ENCODE data around the gene DIPK1C.

DIPK1C gene

DNA sequence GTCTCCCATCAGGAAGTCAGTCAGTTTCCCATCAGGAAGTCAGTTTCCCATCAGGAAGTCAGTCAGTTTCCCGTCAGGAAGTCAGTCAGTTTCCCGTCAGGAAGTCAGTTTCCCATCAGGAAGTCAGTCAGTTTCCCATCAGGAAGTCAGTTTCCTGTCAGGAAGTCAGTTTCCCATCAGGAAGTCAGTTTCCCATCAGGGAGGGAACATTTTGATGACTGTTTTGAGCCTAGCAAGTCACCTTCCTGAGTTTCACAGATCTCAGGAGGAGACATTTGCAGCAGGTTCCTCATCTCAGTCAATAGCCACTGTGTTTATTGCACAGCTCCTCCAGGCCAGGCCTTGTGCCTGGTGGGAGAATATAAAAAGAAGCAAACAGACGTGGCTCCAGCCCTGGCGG, 31.9 kb downstream of the DIPK1C start:
- Histone ChIP-seq H3K4me1 (ENCODE audit: control insufficient read depth, insufficient read depth, low read length) (no peaks in the 10 kb centered on the region), H3K27me3 (ENCODE audit: control insufficient read depth, insufficient read depth, low read length, poor library complexity, severe bottlenecking) (no peaks in the 10 kb centered on the region), H3K27ac (ENCODE audit: insufficient read depth, low read depth, low read length, poor library complexity, severe bottlenecking) (no peak overlapping the region), H3K9me3 (ENCODE audit: control insufficient read depth, low read length) (no peaks in the 10 kb centered on the region), H3K4me3 (ENCODE audit: insufficient read depth, low read depth, low read length) (no peak overlapping the region), H3K36me3 (ENCODE audit: control insufficient read depth, insufficient read depth, low read length) (no peaks in the 10 kb centered on the region)
- WGBS, 2 experiments: 89 to 93% methylated on average over 4 of the region's 4 CpGs

DNA sequence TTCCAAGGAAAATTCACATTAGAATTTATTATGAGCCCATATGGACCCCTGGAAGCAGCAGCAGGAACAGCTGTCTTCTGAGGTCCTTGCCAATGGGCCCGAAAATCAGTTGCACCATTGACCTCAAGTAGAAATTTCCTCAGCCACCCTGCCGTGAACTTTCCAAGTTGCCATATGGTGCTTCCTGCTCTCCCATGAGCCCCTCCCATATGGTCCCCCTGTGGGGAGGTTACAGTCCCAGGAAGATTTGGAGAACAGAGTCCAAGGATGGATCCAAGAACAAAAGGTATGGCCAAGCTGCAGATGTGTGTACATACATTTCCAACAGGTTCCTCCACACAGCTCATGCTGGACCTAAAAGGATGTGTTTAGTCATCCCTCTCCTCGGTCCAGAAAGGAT, 34.6 kb downstream of the DIPK1C start:
- H3K36me3 ChIP-seq (ENCODE audit: control insufficient read depth, insufficient read depth, low read length): no peaks in the 10 kb centered on the region
- no peak overlapping the region for H3K27ac ChIP-seq (ENCODE audit: insufficient read depth, low read depth, low read length, poor library complexity, severe bottlenecking)
- H3K4me3 ChIP-seq (ENCODE audit: insufficient read depth, low read depth, low read length): no peak overlapping the region
- WGBS, 2 experiments: 92 to 95% methylated on average over 2 to 3 of the region's 3 CpGs
- no peaks in the 10 kb centered on the region for H3K4me1 ChIP-seq (ENCODE audit: control insufficient read depth, insufficient read depth, low read length)
- H3K9me3 ChIP-seq (ENCODE audit: control insufficient read depth, low read length): no peaks in the 10 kb centered on the region
- no peaks in the 10 kb centered on the region for H3K27me3 ChIP-seq (ENCODE audit: control insufficient read depth, insufficient read depth, low read length, poor library complexity, severe bottlenecking)

DNA sequence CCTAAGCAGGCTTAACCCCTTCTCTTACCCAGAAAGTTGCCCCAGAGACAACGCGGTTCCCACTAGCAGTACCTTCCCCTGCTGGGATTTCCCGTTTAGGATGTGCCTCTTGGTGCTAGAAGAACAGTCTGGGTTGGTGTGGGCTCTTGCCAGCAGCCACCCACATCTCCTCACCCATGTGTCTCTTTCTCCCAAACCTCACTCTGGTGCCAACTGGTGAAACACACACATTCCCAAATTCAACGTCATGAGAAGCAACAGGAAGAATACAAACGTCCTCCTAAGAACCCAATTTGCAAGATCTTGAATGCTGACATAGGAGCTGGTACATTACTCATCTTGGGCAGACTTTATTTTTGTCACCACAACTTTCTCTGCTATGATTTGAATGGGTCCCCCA, 36.2 kb downstream of the DIPK1C start:
- H3K9me3 ChIP-seq (ENCODE audit: control insufficient read depth, low read length): no peaks in the 10 kb centered on the region
- no peaks in the 10 kb centered on the region for H3K36me3 ChIP-seq (ENCODE audit: control insufficient read depth, insufficient read depth, low read length)
- H3K27me3 ChIP-seq (ENCODE audit: control insufficient read depth, insufficient read depth, low read length, poor library complexity, severe bottlenecking): no peaks in the 10 kb centered on the region
- no peak overlapping the region for H3K4me3 ChIP-seq (ENCODE audit: insufficient read depth, low read depth, low read length)
- H3K4me1 ChIP-seq (ENCODE audit: control insufficient read depth, insufficient read depth, low read length): no peaks in the 10 kb centered on the region
- no peak overlapping the region for H3K27ac ChIP-seq (ENCODE audit: insufficient read depth, low read depth, low read length, poor library complexity, severe bottlenecking)
- WGBS, 2 experiments: 88 to 96% methylated on average over 5 of the region's 5 CpGs

DNA sequence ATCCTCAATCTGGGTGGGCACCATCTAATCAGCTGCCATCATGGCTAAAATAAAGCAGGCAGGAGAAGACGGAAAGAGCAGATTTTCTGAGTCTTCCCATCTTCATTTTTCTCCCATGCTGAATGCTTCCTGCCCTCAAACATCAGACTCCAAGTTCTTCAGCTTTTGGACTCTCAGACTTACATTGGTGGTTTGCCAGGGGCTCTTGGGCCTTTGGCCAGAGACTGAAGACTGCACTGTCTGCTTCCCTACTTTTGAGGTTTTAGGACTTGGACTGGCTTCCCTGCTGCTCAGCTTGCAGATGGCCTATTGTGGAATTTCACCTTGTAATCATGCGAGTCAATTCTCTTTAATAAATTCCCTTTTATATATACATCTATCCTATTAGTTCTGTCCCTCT, 36.6 kb downstream of the DIPK1C start:
- H3K27ac ChIP-seq (ENCODE audit: insufficient read depth, low read depth, low read length, poor library complexity, severe bottlenecking): no peak overlapping the region
- H3K36me3 ChIP-seq (ENCODE audit: control insufficient read depth, insufficient read depth, low read length): no peaks in the 10 kb centered on the region
- no peaks in the 10 kb centered on the region for H3K4me1 ChIP-seq (ENCODE audit: control insufficient read depth, insufficient read depth, low read length)
- WGBS, 2 experiments: 87 to 92% methylated on average over 2 of the region's 2 CpGs
- no peaks in the 10 kb centered on the region for H3K27me3 ChIP-seq (ENCODE audit: control insufficient read depth, insufficient read depth, low read length, poor library complexity, severe bottlenecking)
- H3K9me3 ChIP-seq (ENCODE audit: control insufficient read depth, low read length): no peaks in the 10 kb centered on the region
- H3K4me3 ChIP-seq (ENCODE audit: insufficient read depth, low read depth, low read length): no peak overlapping the region

DNA sequence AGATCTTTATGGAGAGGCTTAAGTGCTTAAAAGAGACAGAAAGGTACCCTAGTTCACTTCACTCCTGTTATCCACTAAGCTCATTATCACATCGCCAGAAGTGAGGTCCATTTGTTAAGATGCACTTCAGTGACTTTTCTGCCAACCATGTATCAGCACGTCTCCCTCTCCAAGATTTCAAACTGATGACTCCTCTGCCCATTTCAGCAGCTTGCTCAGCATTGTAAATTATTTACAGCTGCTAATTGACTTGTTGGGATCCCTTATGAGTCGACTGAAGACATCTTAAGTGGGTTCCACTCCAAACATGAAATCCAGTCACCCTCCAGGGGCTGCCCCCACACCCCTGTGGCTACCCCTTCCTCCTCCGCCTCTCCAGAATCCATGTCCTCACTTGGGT, 37.3 kb downstream of the DIPK1C start:
- H3K4me3 ChIP-seq (ENCODE audit: insufficient read depth, low read depth, low read length): no peak overlapping the region
- no peaks in the 10 kb centered on the region for H3K9me3 ChIP-seq (ENCODE audit: control insufficient read depth, low read length)
- WGBS, 2 experiments: 89 to 93% methylated on average over 4 of the region's 4 CpGs
- no peaks in the 10 kb centered on the region for H3K27me3 ChIP-seq (ENCODE audit: control insufficient read depth, insufficient read depth, low read length, poor library complexity, severe bottlenecking)
- no peaks in the 10 kb centered on the region for H3K36me3 ChIP-seq (ENCODE audit: control insufficient read depth, insufficient read depth, low read length)
- no peaks in the 10 kb centered on the region for H3K4me1 ChIP-seq (ENCODE audit: control insufficient read depth, insufficient read depth, low read length)
- no peak overlapping the region for H3K27ac ChIP-seq (ENCODE audit: insufficient read depth, low read depth, low read length, poor library complexity, severe bottlenecking)

DNA sequence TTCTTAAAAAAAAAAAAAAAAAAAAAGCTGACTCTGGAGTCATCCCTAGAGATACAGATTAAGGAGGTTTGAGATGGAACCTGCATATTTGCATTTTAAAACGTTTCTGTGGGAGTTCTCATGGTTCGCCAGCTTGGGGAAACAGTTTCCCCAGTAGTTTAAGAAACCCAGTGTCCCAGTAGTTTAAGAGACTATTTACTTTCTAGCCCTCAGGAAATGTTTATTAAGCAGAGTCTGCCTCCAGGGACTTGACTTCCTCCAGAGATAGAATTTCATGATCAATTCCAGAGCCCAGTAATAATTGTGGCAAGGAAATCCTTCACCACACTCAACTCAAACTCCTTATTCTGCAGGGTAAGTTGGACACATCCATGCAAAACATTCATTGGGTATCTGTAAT, 39.1 kb downstream of the DIPK1C start:
- H3K27me3 ChIP-seq (ENCODE audit: control insufficient read depth, insufficient read depth, low read length, poor library complexity, severe bottlenecking): no peaks in the 10 kb centered on the region
- H3K9me3 ChIP-seq (ENCODE audit: control insufficient read depth, low read length): no peaks in the 10 kb centered on the region
- no peaks in the 10 kb centered on the region for H3K4me1 ChIP-seq (ENCODE audit: control insufficient read depth, insufficient read depth, low read length)
- H3K36me3 ChIP-seq (ENCODE audit: control insufficient read depth, insufficient read depth, low read length): no peaks in the 10 kb centered on the region
- no peak overlapping the region for H3K27ac ChIP-seq (ENCODE audit: insufficient read depth, low read depth, low read length, poor library complexity, severe bottlenecking)
- H3K4me3 ChIP-seq (ENCODE audit: insufficient read depth, low read depth, low read length): no peak overlapping the region
- WGBS, 2 experiments: 45 to 51% methylated on average over 2 of the region's 2 CpGs

DNA sequence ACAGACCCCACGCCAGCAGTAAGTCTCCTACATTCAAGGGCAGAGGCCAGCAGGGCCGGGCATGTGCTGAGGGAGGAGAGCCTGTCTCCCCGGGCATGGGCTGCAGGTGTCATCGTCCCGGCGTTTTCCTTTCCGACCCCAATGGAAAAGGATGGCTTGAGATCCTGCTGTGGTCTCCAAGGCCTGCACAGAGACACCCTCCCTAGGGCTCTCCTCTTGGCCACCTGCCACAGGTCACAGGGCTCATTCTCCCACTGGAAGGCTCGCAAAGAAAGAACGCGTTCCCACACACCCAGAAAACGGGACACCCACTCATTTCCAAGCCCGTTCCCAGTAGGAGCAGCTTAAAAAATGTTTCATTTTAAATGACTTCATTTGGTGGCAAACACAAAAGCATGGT, 41.0 kb downstream of the DIPK1C start:
- Histone ChIP-seq H3K36me3 (ENCODE audit: control insufficient read depth, insufficient read depth, low read length) (no peaks in the 10 kb centered on the region), H3K9me3 (ENCODE audit: control insufficient read depth, low read length) (no peaks in the 10 kb centered on the region), H3K4me1 (ENCODE audit: control insufficient read depth, insufficient read depth, low read length) (peaks cover 10% of the 10 kb centered on the region), H3K27me3 (ENCODE audit: control insufficient read depth, insufficient read depth, low read length, poor library complexity, severe bottlenecking) (no peaks in the 10 kb centered on the region), H3K4me3 (ENCODE audit: insufficient read depth, low read depth, low read length) (no peak overlapping the region), H3K27ac (ENCODE audit: insufficient read depth, low read depth, low read length, poor library complexity, severe bottlenecking) (no peak overlapping the region)
- 91 to 96% methylated on average over 12 of the region's 12 CpGs for WGBS, 2 experiments

DNA sequence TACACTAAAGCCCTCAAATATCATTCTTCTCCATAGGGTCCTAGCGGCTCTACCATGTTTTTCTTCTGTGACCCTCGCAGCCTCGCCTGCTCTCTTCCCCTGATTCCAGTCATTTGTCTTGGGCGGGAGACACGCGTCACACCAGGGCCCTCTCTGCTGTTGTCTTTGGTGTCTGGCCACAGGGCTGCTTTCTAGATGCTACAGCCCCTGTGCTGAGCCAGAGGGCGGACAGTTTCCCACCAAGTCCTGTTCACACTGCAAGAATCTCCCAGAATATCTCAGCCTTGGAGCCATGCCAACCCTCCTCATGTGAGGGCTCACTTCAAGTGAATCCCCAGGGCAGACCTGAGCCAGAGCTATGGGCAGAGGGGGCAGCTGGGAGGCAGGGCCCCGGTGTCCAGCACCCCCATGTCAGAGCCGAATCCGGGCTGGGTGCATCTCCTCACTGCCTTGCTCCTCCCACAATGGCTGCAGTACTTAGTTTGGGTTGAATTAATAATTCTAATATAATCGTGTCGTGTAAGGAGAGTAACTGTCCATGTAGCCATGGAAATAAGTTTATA, 42.1 kb downstream of the DIPK1C start:
- H3K4me1 ChIP-seq (ENCODE audit: control insufficient read depth, insufficient read depth, low read length): peaks cover 10% of the 10 kb centered on the region
- no peak overlapping the region for H3K4me3 ChIP-seq (ENCODE audit: insufficient read depth, low read depth, low read length)
- no peaks in the 10 kb centered on the region for H3K36me3 ChIP-seq (ENCODE audit: control insufficient read depth, insufficient read depth, low read length)
- H3K27me3 ChIP-seq (ENCODE audit: control insufficient read depth, insufficient read depth, low read length, poor library complexity, severe bottlenecking): no peaks in the 10 kb centered on the region
- 95% methylated on average over 12 of the region's 12 CpGs for WGBS, 2 experiments
- H3K27ac ChIP-seq (ENCODE audit: insufficient read depth, low read depth, low read length, poor library complexity, severe bottlenecking): no peak overlapping the region
- no peaks in the 10 kb centered on the region for H3K9me3 ChIP-seq (ENCODE audit: control insufficient read depth, low read length)

DNA sequence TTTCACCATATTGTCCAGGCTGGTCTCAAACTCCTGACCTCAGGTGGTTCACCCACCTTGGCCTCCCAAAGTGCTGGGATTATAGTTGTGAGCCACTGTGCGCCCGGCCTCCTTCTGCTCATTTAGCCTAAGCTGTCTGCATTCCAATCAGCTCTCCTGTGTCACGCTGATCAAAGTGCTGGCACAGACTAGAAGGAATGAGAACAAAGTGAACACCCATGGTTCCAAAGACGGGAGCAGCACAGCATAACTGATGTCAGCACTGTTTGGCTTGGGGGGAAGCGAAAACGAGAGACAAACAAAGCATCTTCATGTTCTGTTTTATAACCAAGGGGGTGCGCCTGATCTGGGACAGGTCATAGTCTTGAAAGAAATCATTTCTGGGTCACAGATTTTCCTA, 43.3 kb downstream of the DIPK1C start:
- H3K27me3 ChIP-seq (ENCODE audit: control insufficient read depth, insufficient read depth, low read length, poor library complexity, severe bottlenecking): no peaks in the 10 kb centered on the region
- H3K4me1 ChIP-seq (ENCODE audit: control insufficient read depth, insufficient read depth, low read length): peaks cover 10% of the 10 kb centered on the region
- no peak overlapping the region for H3K27ac ChIP-seq (ENCODE audit: insufficient read depth, low read depth, low read length, poor library complexity, severe bottlenecking)
- H3K9me3 ChIP-seq (ENCODE audit: control insufficient read depth, low read length): no peaks in the 10 kb centered on the region
- no peaks in the 10 kb centered on the region for H3K36me3 ChIP-seq (ENCODE audit: control insufficient read depth, insufficient read depth, low read length)
- H3K4me3 ChIP-seq (ENCODE audit: insufficient read depth, low read depth, low read length): no peak overlapping the region
- 85 to 88% methylated on average over 7 of the region's 7 CpGs for WGBS, 2 experiments

DNA sequence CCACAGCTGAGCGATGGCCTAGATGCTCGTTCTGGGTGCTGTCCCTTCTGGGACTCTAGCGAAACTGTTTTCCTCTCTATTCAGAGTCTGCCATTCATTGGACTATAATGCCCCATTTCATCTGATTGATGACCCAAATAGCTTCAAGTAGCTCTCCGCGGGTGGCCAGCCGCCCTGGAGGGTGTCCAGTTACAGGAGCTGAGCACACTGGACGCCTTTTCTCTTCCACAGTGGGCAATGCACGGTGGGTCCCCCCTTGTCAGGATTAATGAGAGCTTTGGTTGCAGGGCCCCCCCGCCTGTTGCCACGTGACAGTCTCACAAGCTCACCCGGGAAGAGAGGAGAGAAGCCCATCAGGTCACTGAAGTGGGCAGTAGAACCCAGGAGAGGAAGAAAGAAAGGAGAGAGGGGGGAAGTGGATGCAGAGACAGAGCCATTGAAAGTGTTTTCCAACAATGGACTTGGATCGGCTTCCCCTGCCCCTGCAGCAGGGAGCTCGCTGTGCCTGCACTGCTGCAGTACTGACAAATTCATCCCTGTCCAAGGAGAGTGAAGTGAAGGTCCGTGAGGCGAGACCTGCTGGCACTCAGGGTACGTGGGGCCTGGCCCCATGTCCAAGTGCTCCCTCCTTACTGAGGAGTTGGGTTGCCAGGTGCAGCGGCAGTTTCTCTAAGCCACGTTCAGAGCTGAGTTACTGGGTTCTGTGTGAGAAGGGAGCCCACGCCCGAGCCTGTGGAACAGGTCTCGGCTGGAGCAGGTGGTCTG, 44.8 kb downstream of the DIPK1C start:
- H3K4me1 ChIP-seq (ENCODE audit: control insufficient read depth, insufficient read depth, low read length): peaks cover 10% of the 10 kb centered on the region
- H3K27me3 ChIP-seq (ENCODE audit: control insufficient read depth, insufficient read depth, low read length, poor library complexity, severe bottlenecking): no peaks in the 10 kb centered on the region
- no peak overlapping the region for H3K27ac ChIP-seq (ENCODE audit: insufficient read depth, low read depth, low read length, poor library complexity, severe bottlenecking)
- 68 to 73% methylated on average over 21 of the region's 21 CpGs for WGBS, 2 experiments
- no peaks in the 10 kb centered on the region for H3K36me3 ChIP-seq (ENCODE audit: control insufficient read depth, insufficient read depth, low read length)
- H3K4me3 ChIP-seq (ENCODE audit: insufficient read depth, low read depth, low read length): no peak overlapping the region
- no peaks in the 10 kb centered on the region for H3K9me3 ChIP-seq (ENCODE audit: control insufficient read depth, low read length)

All from ectodermal cell (in vitro differentiated cells).